Activated CD8-positive, alpha-beta T cell treated with anti-CD3 and anti-CD28 coated beads for 36 hours (primary cell): ENCODE results near the gene PCDHA11. TPM values are rescaled to one million over a fixed set of nuclear protein-coding genes. Genes with fewer than 3 reads are reported as not detected.
"Not testable (repeated sequence)": the region's sequence is repeated elsewhere in the genome, so short reads cannot be mapped to it uniquely, and the experiment has no call there.

Source experiments
- ATAC-seq: fragments of 200-7000 bp; cut with Tn5 transposase; one replicate; pipeline ENCODE4 v1.10.0; 2021; ENCODE audit warnings: mild to moderate bottlenecking, moderate library complexity
- CTCF ChIA-PET: fragments of 350-600 bp; sonication (Branson Sonifier 250); formaldehyde crosslinking; loops from one replicate; lab custom pipeline; 2021; ENCODE audit warnings: antibody characterized with exemption; lab: Charles Lee
- POLR2A ChIA-PET: fragments of 350-600 bp; sonication (Branson Sonifier 250); formaldehyde crosslinking; loops from one replicate; lab custom pipeline; 2021; ENCODE audit warnings: antibody characterized with exemption; lab: Charles Lee
- DNase-seq: peaks from one replicate; pipeline ENCODE4 v3.0.0-alpha.2; 2020
- H3K27ac Mint-ChIP-seq: one replicate; pipeline ENCODE4 v1.8.0; 2021; ENCODE audit warnings: mild to moderate bottlenecking, mixed read lengths
- H3K27me3 Mint-ChIP-seq: one replicate; pipeline ENCODE4 v1.8.0; 2021; ENCODE audit warnings: mixed read lengths
- H3K36me3 Mint-ChIP-seq: one replicate; pipeline ENCODE4 v1.8.0; 2021; ENCODE audit warnings: low read depth, mixed read lengths
- H3K4me1 Mint-ChIP-seq: one replicate; pipeline ENCODE4 v1.8.0; 2021; ENCODE audit warnings: low read depth, mixed read lengths
- H3K4me3 Mint-ChIP-seq: one replicate; pipeline ENCODE4 v1.8.0; 2021; ENCODE audit warnings: mild to moderate bottlenecking, moderate library complexity, mixed read lengths
- H3K9me3 Mint-ChIP-seq: one replicate; pipeline ENCODE4 v1.8.0; 2021; ENCODE audit warnings: mixed read lengths
- intact Hi-C: fragments of 100-400 bp; cut with micrococcal nuclease; formaldehyde crosslinking; loops from one replicate; pipeline ENCODE4 v1.10.0; 2022
- total RNA-seq, 2 experiments: library from RNA; stranded (reverse); gene quantifications; one replicate each; pipeline ENCODE4 v1.2.3, GENCODE V29; 2021
- TF ChIP-seq, protein P1 (sequence below): fragments of 200-600 bp; IDR thresholded peaks from one replicate; pipeline ENCODE4 v1.8.0; 2022; ENCODE audit warnings: antibody characterized with exemption, mild to moderate bottlenecking

PCDHA11 gene
- total RNA-seq, 2 experiments from 2014 or later, result not detected

DNA sequence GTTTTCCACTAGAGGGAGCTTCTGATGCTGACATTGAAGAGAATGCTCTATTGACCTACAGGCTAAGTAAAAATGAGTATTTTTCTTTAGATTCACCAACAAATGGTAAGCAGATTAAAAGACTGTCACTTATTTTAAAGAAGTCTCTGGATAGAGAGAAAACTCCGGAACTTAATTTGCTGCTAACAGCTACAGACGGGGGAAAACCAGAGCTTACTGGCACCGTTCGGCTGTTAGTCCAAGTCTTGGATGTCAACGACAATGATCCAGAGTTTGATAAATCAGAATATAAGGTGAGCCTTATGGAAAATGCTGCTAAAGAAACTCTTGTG, 764 bp downstream of the PCDHA11 start:
- DNase-seq, result no peak
- no peak overlapping the region for H3K27ac Mint-ChIP-seq

DNA sequence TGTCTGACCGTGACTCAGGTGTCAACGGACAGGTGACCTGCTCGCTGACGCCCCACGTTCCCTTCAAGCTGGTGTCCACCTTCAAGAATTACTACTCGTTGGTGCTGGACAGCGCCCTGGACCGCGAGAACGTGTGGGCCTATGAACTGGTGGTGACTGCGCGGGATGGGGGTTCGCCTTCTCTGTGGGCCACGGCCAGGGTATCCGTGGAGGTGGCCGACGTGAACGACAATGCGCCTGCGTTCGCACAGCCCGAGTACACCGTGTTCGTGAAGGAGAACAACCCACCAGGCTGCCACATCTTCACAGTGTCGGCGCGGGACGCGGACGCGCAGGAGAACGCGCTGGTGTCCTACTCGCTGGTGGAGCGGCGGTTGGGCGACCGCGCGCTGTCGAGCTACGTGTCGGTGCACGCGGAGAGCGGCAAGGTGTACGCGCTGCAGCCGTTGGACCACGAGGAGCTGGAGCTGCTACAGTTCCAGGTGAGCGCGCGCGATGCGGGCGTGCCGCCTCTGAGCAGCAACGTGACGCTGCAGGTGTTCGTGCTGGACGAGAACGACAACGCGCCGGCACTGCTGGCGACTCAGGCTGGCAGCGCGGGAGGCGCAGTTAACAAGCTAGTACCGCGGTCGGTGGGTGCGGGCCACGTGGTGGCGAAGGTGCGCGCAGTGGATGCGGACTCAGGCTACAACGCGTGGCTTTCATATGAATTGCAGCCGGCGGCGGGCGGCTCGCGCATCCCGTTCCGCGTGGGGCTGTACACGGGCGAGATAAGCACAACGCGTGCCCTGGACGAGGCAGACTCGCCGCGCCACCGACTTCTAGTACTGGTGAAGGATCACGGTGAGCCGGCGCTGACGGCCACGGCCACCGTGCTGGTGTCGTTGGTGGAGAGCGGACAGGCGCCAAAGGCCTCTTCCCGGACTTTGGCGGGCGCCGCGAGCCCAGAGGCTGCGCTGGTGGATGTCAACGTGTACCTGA, 1.8 kb downstream of the PCDHA11 start:
- Mint-ChIP-seq H3K9me3 (peaks cover 12% of the 10 kb centered on the region), H3K36me3 (peaks cover 3% of the 10 kb centered on the region), H3K4me1 (no peaks in the 10 kb centered on the region), H3K27ac (no peak overlapping the region), H3K27me3 (peaks cover 25% of the 10 kb centered on the region), H3K4me3 (no peak overlapping the region)
- intact Hi-C loops, result loop anchor here (5.0 kb wide), 1 partner anchor 172 kb away; no protein-coding TSS in a partner anchor
- ATAC-seq (no peak), DNase-seq (no peak)
- ChIA-PET POLR2A (no interaction called here), CTCF (interaction anchor here (1.2 kb wide), 2 partner anchors 29 to 84 kb away, joined by 3 read pairs; partner anchors contain the start of gene PCDHA1)
- TF ChIP-seq, protein P1, sequence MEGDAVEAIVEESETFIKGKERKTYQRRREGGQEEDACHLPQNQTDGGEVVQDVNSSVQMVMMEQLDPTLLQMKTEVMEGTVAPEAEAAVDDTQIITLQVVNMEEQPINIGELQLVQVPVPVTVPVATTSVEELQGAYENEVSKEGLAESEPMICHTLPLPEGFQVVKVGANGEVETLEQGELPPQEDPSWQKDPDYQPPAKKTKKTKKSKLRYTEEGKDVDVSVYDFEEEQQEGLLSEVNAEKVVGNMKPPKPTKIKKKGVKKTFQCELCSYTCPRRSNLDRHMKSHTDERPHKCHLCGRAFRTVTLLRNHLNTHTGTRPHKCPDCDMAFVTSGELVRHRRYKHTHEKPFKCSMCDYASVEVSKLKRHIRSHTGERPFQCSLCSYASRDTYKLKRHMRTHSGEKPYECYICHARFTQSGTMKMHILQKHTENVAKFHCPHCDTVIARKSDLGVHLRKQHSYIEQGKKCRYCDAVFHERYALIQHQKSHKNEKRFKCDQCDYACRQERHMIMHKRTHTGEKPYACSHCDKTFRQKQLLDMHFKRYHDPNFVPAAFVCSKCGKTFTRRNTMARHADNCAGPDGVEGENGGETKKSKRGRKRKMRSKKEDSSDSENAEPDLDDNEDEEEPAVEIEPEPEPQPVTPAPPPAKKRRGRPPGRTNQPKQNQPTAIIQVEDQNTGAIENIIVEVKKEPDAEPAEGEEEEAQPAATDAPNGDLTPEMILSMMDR, result no peak

More for the DNA sequence above, 764 bp downstream of the PCDHA11 start:
- CTCF ChIA-PET, result interaction anchor here (0.8 to 1.2 kb wide), 5 partner anchors 18 to 83 kb away, joined by 3 to 4 read pairs (median 3); partner anchors contain the start of gene PCDHA1
- peaks cover 18% of the 10 kb centered on the region for H3K27me3 Mint-ChIP-seq
- H3K9me3 Mint-ChIP-seq, result peaks cover 12% of the 10 kb centered on the region
- no peak overlapping the region for H3K4me3 Mint-ChIP-seq
- peaks cover 2% of the 10 kb centered on the region for H3K36me3 Mint-ChIP-seq
- intact Hi-C loops, result no loop called here
- ATAC-seq, result no peak
- H3K4me1 Mint-ChIP-seq, result no peaks in the 10 kb centered on the region
- TF ChIP-seq, protein P1, result no peak
- POLR2A ChIA-PET, result no interaction called here

DNA sequence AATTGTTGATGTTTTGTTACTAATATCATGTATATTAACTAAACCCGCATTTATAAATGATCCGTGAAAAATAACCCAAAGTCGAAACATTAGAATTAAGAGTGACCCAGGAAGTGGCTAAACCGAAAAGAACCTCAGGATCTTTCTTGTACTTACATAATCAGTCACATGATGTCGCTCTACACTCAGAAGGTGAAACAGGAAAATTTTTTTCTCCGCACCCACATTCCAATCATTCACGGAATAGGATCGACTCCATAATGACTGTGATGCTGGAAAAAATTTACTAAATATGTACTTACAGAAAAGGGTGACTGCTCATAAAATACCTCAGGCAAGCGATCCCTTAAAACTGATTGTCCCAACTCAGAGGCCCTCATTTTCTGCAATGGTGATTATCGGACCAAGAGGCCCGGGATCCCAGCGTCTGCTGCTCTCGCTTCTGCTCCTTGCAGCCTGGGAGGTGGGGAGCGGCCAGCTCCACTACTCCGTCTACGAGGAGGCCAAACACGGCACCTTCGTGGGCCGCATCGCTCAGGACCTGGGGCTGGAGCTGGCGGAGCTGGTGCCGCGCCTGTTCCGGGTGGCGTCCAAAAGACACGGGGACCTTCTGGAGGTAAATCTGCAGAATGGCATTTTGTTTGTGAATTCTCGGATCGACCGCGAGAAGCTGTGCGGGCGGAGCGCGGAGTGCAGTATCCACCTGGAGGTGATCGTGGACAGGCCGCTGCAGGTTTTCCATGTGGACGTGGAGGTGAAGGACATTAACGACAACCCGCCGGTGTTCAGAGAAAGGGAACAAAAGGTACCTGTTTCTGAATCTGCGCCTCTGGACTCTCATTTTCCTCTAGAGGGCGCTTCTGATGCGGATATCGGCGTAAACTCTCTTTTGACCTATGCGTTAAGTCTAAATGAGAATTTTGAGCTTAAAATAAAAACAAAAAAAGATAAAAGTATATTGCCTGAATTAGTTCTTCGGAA, 6.6 kb downstream of the PCDHA11 start, which contains the start of gene PCDHA12:
TSS of gene PCDHA12 (plus strand) at position 224 of the 981 bp plus-strand sequence. CDS start at position 389, 165 bp downstream.
- TF ChIP-seq, protein P1, result no peak
- CTCF ChIA-PET, result interaction anchor here (1.2 kb wide), 1 partner anchor 19 kb away, joined by 3 read pairs; the partner anchor contains the start of gene PCDHA10
- no peak within 1 kb of the TSS for H3K4me3 Mint-ChIP-seq
- peaks cover 9% of the 10 kb centered on the region for H3K36me3 Mint-ChIP-seq
- DNase-seq (no peak), ATAC-seq (no peak)
- H3K27ac Mint-ChIP-seq, result no peak within 1 kb of the TSS
- POLR2A ChIA-PET, result no interaction called here
- H3K27me3 Mint-ChIP-seq, result peaks cover 42% of the 10 kb centered on the region
- no peaks in the 10 kb centered on the region for H3K4me1 Mint-ChIP-seq
- intact Hi-C loops, result no loop called here
- H3K9me3 Mint-ChIP-seq, result peaks cover 7% of the 10 kb centered on the region

DNA sequence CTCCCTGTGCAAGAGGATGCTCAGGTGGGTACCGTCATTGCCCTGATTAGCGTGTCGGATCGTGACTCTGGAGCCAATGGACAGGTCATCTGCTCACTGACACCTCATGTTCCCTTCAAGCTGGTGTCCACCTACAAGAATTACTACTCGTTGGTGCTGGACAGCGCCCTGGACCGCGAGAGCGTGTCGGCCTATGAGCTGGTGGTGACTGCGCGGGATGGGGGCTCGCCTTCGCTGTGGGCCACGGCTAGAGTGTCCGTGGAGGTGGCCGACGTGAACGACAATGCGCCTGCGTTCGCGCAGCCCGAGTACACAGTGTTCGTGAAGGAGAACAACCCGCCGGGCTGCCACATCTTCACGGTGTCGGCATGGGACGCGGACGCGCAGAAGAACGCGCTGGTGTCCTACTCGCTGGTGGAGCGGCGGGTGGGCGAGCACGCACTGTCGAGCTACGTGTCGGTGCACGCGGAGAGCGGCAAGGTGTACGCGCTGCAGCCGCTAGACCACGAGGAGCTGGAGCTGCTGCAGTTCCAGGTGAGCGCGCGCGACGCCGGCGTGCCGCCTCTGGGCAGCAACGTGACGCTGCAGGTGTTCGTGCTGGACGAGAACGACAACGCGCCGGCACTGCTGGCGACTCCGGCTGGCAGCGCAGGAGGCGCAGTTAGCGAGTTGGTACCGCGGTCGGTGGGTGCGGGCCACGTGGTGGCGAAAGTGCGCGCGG, 7.9 kb downstream of the PCDHA11 start:
- H3K4me3 Mint-ChIP-seq, ATAC-seq, H3K27ac Mint-ChIP-seq, H3K4me1 Mint-ChIP-seq, POLR2A ChIA-PET, DNase-seq, CTCF ChIA-PET, intact Hi-C loops: not testable (repeated sequence)
- peaks cover 10% of the 10 kb centered on the region for H3K9me3 Mint-ChIP-seq
- H3K36me3 Mint-ChIP-seq, result peaks cover 12% of the 10 kb centered on the region
- peaks cover 43% of the 10 kb centered on the region for H3K27me3 Mint-ChIP-seq

DNA sequence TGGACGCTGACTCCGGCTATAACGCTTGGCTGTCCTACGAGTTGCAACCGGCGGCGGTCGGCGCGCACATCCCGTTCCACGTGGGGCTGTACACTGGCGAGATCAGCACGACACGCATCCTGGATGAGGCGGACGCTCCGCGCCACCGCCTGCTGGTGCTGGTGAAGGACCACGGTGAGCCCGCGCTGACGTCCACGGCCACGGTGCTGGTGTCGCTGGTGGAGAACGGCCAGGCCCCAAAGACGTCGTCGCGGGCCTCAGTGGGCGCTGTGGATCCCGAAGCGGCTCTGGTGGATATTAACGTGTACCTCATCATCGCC, 8.5 kb downstream of the PCDHA11 start:
- H3K9me3 Mint-ChIP-seq, result peaks cover 15% of the 10 kb centered on the region
- peaks cover 42% of the 10 kb centered on the region for H3K27me3 Mint-ChIP-seq
- ATAC-seq, result no peak
- H3K4me1 Mint-ChIP-seq, result no peaks in the 10 kb centered on the region
- H3K4me3 Mint-ChIP-seq, result no peak overlapping the region
- H3K36me3 Mint-ChIP-seq, result peaks cover 13% of the 10 kb centered on the region
- intact Hi-C loops, result no loop called here
- DNase-seq, result no peak
- CTCF ChIA-PET, result no interaction called here
- TF ChIP-seq, protein P1, result no peak
- POLR2A ChIA-PET, result no interaction called here
- no peak overlapping the region for H3K27ac Mint-ChIP-seq
